Measurements from ENCODE around the gene PODXL.
"Not testable (repeated sequence)": the region's sequence is repeated elsewhere in the genome, so short reads cannot be mapped to it uniquely, and the experiment has no call there.

The PODXL gene

GRCh38 chr7:131493081-131493480 is 63.3 kb downstream of the PODXL start:
- DNase-seq (ENCODE audit: low spot score) = no peak

GRCh38 chr7:131489881-131490280 is 66.5 kb downstream of the PODXL start:
- no peak for DNase-seq (ENCODE audit: low spot score)

GRCh38 chr7:131489196-131489595 is 67.2 kb downstream of the PODXL start:
- no peak for DNase-seq (ENCODE audit: low spot score)

DNA sequence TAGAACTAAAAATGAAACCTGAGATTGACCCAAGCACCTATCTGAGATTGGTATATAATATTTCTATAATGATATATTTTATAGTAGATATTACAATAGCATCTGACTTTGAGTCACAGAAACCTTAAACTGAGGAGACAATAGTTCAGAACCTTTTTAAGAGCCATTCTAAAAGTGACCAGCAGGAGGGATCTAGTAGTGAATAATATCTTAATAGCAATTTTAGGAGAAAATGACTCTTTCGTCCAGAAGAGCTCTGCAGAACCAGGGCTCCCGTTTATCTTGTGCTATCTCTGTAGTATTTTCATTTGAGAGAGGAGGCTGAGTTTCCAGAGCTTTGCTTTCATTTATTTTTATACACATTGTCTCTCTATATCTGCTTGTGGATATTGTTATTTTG is 68.1 kb downstream of the PODXL start:
- no peak for DNase-seq (ENCODE audit: low spot score)

DNA sequence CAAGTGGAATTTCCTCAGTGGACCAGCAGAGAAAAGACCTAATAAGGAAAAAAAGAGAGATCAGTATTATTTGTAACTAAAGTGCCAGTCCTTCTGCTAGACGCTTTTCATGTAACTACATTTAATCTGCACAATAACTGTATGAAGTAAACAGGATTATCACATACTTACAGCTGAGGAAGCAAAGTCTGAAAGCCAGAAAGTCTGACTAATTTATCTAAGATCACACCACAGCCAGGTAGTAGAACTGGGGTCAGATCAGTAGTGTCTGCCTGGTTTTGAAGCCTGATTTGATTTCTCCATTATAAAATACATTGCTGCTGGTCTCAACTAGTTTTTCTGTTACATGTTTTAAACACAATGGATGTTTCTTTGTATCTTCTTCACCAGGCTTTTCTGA is 69.2 kb downstream of the PODXL start:
- no peak for DNase-seq (ENCODE audit: low spot score)

GRCh38 chr7:131486346-131486745 is 70.1 kb downstream of the PODXL start:
- no peak for DNase-seq (ENCODE audit: low spot score)

- DNase-seq (ENCODE audit: low spot score) = no peak
Observed at GRCh38 chr7:131483586-131483985, 72.8 kb downstream of the PODXL start.

DNA sequence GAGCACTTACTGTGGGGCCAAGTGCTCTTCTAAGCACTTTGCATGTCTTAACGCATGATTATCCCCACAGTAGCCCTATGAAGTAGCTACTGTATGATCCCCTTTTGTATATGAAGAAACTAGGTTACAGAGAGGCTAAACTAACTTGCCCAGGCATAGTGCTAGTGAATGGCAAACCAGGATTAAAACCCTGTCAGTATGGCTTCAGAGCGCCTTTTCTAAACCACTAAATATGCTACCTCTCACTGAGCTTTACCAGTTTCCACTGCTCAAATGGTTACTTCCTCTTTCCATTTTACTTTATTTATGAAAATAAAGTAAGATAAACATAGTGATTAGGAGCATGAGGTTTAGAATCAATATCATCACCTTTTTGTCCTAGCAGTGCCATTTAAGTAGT is 73.6 kb downstream of the PODXL start:
- DNase-seq (ENCODE audit: low spot score) = peak; percentile 35

- no peak for DNase-seq (ENCODE audit: low spot score)
Observed at GRCh38 chr7:131480384-131481315, 75.8 kb downstream of the PODXL start.

DNA sequence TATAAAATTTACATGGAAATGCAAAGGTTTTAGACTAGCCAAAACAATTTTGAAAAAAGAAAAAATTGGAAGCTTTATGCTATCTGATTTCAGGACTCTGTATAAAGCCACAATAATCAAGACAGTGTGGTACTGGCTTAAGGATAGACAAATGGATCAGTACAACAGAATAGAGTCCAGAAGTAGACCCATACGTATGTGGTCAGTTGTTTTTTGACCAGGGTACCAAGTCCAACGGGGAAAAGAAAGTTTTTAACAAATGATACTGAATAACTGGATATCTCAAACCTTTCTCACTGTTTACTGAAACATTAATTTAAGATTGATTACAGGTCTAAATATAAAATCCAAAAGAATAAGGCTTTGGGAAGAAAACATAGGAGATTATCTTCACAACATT is 79.7 kb downstream of the PODXL start:
- no peak for DNase-seq (ENCODE audit: low spot score)

DNA sequence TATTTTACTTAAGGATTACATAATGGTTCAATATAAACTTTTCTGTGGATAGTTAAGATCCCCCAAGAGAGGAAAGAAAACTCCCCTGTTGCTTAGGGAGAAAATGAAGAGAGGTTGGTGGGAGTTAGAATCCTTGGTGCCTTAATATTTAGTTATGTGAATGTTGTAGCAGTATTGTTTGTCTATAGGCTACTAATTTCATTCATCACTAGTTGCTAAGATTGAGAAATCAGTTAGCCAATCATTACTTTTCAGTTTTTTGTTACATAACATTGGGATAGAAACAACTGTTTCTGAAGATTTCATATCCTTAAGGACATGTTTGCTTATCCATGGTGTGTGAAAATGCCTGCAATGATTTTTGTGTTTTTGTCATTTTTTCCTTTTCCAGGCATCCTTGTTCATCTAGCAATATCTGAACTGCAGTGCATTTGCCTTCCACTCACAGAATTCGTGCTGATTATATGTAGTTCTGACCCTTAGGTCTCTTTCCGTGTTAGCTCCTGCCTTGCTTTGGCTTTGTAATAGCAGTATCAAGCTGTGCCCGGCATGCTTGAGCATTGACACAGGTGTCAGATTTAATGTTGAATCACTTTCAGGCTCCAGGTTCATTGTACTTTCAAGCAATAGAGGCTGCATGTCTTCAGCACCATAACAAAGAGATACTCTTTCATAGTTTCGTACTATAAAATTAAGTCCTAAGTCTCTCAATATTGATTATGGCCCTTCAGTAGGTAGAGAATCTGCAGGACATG is 85.0 kb downstream of the PODXL start:
- DNase-seq (ENCODE audit: low spot score) = no peak

DNA sequence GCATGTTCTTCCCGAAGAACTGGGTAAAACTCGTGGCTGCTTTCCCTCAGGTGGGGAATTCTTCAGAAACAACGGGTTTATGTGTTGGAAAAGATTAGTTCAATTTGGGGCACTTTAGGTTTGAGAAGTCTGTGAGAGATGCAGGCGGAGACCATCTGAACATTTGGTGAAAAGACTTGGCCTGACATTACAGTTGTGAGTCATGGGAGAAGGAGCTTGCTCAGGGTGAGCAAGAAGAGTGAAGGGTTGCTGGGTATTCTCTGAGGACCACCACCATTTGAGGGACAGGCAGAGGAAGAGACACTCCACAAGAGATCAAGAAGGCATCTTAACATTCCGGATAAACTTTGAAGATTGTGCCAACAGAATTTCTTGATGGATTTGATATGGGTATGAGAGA is 88.6 kb downstream of the PODXL start:
- DNase-seq (ENCODE audit: low spot score) = no peak

- no peak for DNase-seq (ENCODE audit: low spot score)
Observed at GRCh38 chr7:131466735-131467365, 89.6 kb downstream of the PODXL start.

DNA sequence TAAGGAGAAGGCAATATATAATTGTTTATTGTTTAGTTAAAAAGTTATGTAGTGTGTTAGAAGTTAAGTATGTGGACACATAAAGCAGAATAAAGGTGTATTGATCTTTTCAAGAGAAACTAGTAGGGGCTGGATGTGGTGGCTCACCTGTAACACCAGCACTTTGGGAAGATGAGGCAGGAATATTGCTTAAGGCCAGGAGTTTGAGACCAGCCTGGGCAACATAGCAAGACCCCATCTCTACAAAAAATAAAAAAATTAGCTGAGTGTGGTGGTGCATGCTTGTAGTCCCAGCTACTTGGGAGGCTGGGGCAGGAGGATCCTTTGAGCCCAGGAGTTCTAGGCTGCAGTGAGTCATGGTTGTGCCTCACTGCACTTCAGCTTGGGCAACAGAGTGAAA is 93.7 kb downstream of the PODXL start:
- DNase-seq (ENCODE audit: low spot score) = not testable (repeated sequence)

- DNase-seq (ENCODE audit: low spot score) = no peak
Observed at GRCh38 chr7:131462059-131462458, 94.4 kb downstream of the PODXL start.

GRCh38 chr7:131459256-131459655 is 97.2 kb downstream of the PODXL start:
- DNase-seq (ENCODE audit: low spot score) = no peak

DNA sequence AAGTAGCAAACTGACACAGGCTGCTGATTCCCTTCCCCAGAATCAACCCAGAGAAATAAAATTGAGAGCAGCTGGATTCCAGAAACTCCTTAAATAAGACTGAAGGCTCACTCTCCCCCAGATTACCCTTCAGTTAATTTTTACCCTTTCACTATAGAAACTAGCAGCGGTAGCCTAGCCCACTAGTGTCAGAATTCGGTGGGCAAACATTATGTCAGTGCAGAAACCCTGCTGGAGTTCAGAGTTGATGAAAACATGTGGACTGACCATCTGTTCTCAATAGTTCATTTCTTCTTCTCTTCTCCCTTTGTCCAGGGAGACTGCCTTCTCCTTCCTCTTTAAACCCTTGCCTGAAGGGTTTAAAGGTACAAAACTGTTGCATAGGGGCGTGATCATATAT is 100.1 kb downstream of the PODXL start:
- no peak for DNase-seq (ENCODE audit: low spot score)

GRCh38 chr7:131455546-131455945 is 100.9 kb downstream of the PODXL start:
- no peak for DNase-seq (ENCODE audit: low spot score)

- no peak for DNase-seq (ENCODE audit: low spot score)
Observed at GRCh38 chr7:131455001-131455400, 101.4 kb downstream of the PODXL start.

DNA sequence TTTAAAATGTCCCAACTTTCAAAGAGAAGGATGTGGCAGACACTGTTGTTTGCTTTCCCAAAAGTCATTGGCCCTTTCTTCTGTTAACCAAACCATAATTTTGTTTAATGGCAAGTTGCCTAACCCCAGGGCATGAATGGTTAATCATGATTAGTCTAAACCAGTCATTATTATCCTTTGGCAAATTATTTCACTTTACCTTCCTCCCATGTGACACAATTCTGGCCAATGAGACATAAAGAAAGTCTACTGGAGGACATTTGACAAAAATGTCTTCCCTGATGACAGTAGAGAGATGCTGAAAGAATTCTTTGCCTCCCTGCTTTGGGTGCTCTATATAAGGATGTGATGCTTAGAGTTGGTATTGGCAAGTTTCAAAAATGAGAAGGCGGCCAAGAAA is 101.9 kb downstream of the PODXL start:
- DNase-seq (ENCODE audit: low spot score) = no peak

All from germinal center (tissue), 1 donor.